Stimulated activated effector memory CD8-positive, alpha-beta T cell treated with anti-CD3 and anti-CD28 coated beads, Interleukin-12 subunit alpha, Interleukin-12 subunit beta, amount 100 ng/mL, for 72 hours (primary cell): ENCODE measurements around the gene PLVAP.
"Not testable (repeated sequence)": the region's sequence is repeated elsewhere in the genome, so short reads cannot be mapped to it uniquely, and the experiment has no call there.

Experiments used
- ATAC-seq: fragments of 150-1000 bp; cut with Tn5 transposase; 2 replicates; pipeline ENCODE4 v1.10.0; 2021
- DNase-seq, 2 donors: peaks; one replicate each; pipeline ENCODE4 v3.0.0; 2021 to 2022; ENCODE audit warnings: low spot score in 2 of 2
- H3K27ac Mint-ChIP-seq: one replicate; pipeline ENCODE4 v1.8.0; 2022; ENCODE audit warnings: mild to moderate bottlenecking, mixed read lengths
- H3K36me3 Mint-ChIP-seq: one replicate; pipeline ENCODE4 v1.8.0; 2022; ENCODE audit warnings: mild to moderate bottlenecking, mixed read lengths
- H3K4me1 Mint-ChIP-seq: one replicate; pipeline ENCODE4 v1.8.0; 2022; ENCODE audit warnings: mixed read lengths
- H3K4me3 Mint-ChIP-seq: one replicate; pipeline ENCODE4 v1.8.0; 2022; ENCODE audit warnings: mild to moderate bottlenecking, mixed read lengths
- H3K9me3 Mint-ChIP-seq: one replicate; pipeline ENCODE4 v1.8.0; 2022; ENCODE audit warnings: mixed read lengths

Gene PLVAP

GRCh38 chr19:17389957-17390664, 13.0 kb upstream of the PLVAP start:
- H3K4me1 Mint-ChIP-seq: peaks cover 17% of the 10 kb centered on the region
- ATAC-seq (no peak), DNase-seq (no peak)
- peaks cover 5% of the 10 kb centered on the region for H3K36me3 Mint-ChIP-seq
- peak overlapping the region; percentile 78 for H3K27ac Mint-ChIP-seq
- peak overlapping the region; percentile 94 for H3K4me3 Mint-ChIP-seq
- no peaks in the 10 kb centered on the region for H3K9me3 Mint-ChIP-seq

DNA sequence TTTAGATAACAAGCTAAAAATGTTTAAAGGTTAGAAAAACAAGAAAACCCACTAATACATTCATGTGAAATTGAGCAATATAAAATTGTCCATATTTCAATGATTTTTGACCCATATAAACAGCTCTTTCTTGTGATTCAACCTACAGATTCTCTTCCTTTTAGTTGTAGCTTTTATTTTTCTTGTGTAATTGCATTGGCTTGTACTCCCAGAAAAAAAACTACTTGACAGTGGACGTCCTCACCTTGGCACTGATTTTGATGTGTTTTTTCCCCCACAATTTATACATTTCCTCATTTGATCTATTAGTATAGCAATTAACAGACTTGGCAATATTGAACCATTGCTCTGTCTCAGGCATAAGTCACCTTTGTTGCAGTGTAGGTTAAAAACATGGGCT, 12.1 kb upstream of the PLVAP start:
- Mint-ChIP-seq H3K27ac (no peak overlapping the region), H3K4me3 (no peak overlapping the region), H3K36me3 (no peaks in the 10 kb centered on the region), H3K9me3 (no peaks in the 10 kb centered on the region), H3K4me1 (peaks cover 14% of the 10 kb centered on the region)
- no peak for DNase-seq
- no peak for ATAC-seq

DNA sequence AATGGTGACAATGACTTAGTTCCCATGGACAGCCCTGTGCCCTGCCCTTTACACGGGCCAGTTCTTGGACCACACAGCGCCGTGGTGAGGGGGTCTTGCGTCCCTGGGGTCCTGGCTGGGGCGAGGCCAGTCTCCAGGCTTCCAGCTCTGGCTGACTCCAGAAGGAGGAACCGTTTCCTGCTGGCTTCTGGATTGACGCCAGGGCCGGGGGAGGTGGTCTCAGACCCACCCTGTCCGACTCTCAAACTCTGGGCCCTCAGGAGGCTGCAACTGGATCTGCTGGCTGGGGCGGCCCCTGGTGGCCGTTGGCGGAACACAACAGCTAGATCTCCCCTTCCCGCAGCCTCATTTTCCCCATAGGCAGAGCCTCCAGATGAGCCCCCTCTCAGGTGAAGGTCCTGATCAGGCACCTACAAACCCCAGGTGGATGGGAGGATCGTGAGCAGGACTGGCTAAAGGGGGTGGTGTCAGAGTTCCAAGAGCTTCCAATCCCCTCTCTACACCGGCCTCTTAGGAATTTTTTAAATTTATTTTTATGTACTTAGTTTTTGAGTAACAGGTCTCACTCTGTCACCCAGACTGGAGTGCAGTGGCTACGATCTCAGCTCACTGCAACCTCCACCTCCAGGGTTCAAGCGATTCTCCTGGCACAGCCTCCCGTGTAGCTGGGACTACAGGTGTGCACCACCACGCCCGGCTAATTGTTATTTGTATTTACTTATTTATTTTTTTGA, 8.9 kb upstream of the PLVAP start:
- no peaks in the 10 kb centered on the region for H3K36me3 Mint-ChIP-seq
- H3K27ac Mint-ChIP-seq: no peak overlapping the region
- peaks cover 5% of the 10 kb centered on the region for H3K4me1 Mint-ChIP-seq
- no peaks in the 10 kb centered on the region for H3K9me3 Mint-ChIP-seq
- ATAC-seq: peak; percentile 60
- peak in 1 of 2 donors; percentile 82 for DNase-seq
- no peak overlapping the region for H3K4me3 Mint-ChIP-seq

DNA sequence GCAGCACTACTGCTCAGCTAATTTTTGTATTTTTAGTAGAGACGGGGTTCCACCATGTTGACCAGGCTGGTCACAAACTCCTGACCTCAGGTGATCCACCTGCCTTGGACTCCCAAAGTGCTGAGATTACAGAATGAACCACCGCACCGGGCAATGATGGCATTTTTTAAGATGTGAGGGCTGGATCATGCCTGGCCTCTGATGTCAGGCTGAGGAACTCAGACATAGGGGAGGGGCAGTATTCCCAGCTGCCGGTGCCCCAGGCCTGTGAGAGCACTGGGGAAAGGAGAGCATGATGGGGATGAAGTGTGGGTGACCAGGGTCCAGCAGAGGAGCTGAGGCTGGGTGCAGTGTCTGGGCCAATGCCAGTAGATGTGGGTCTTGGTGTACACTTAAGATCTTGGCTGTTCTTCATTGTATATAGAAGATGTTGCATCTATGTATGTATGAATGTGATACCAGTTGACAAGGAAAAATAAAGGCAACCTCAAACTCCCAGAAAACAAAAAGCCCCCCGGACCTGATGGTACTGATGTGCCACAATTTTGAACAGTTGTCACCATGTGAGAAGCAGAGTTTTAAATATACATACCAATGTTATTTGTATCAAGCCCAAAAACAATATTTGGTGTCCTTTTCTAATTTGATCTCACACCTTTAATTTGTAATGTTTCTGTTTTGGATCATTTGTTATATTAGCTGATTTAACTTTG, 3.4 kb upstream of the PLVAP start:
- H3K9me3 Mint-ChIP-seq: no peaks in the 10 kb centered on the region
- H3K27ac Mint-ChIP-seq: no peak overlapping the region
- H3K4me3 Mint-ChIP-seq: no peak overlapping the region
- ATAC-seq (no peak), DNase-seq (no peak)
- no peaks in the 10 kb centered on the region for H3K36me3 Mint-ChIP-seq
- peaks cover 6% of the 10 kb centered on the region for H3K4me1 Mint-ChIP-seq

DNA sequence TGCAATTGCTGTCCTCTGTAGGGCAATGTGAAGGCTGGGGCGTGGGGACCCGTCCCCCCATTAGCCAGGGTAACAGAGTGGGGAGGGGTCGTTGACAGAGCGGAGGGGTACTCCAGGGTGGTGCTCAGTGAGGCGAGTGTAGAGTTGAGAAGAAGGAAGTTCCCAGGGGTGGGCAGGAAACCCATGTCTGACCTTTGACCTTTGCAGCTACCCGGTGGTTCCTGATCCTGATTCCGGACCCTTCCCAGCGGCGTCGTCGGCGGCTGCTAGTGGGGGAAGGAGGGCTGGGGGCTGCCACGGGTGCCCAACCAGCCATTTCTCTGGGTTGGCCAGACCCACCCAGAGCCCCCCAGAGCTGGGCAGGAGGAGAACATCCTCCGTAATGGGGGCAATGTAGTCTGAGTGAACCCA, 2.1 kb upstream of the PLVAP start:
- no peak for DNase-seq
- no peaks in the 10 kb centered on the region for H3K9me3 Mint-ChIP-seq
- no peak for ATAC-seq
- H3K4me1 Mint-ChIP-seq: peaks cover 6% of the 10 kb centered on the region
- H3K36me3 Mint-ChIP-seq: no peaks in the 10 kb centered on the region
- H3K27ac Mint-ChIP-seq: no peak overlapping the region
- no peak overlapping the region for H3K4me3 Mint-ChIP-seq

GRCh38 chr19:17378271-17378670, 1.1 kb upstream of the PLVAP start:
- no peaks in the 10 kb centered on the region for H3K36me3 Mint-ChIP-seq
- DNase-seq (no peak), ATAC-seq (peak; percentile 26)

GRCh38 chr19:17370026-17370587, 7.0 kb downstream of the PLVAP start:
- no peaks in the 10 kb centered on the region for H3K36me3 Mint-ChIP-seq
- peak; percentile 36 for ATAC-seq
- H3K4me1 Mint-ChIP-seq: peaks cover 6% of the 10 kb centered on the region
- no peak overlapping the region for H3K27ac Mint-ChIP-seq
- no peak overlapping the region for H3K4me3 Mint-ChIP-seq
- no peaks in the 10 kb centered on the region for H3K9me3 Mint-ChIP-seq
- DNase-seq: no peak

More at GRCh38 chr19:17378271-17378670, 1.1 kb upstream of the PLVAP start:
- peaks cover 6% of the 10 kb centered on the region for H3K4me1 Mint-ChIP-seq
- H3K9me3 Mint-ChIP-seq: no peaks in the 10 kb centered on the region
- no peak overlapping the region for H3K4me3 Mint-ChIP-seq
- no peak overlapping the region for H3K27ac Mint-ChIP-seq

DNA sequence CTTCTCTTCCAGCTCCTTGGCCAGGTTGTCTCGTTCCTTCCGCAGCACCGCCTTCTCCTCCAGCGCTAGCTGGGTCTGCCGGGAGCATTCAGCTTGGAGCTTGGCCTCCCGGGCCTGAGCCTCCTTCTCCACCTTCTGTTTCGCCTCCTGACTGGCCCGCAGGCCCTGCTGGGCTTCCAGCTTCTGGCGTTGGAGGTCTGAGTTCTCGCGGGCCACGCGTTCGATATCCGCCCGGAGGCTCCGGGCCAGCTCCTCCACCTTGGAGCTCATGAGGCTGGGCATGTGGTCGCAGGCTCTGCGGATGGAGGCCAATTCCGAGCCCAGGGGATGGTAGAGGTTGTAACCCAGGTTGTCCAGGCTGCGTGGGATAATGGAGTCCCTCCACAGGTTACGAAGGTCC, 11.8 kb downstream of the PLVAP start:
- Mint-ChIP-seq H3K4me1 (peaks cover 4% of the 10 kb centered on the region), H3K4me3 (no peak overlapping the region), H3K36me3 (no peaks in the 10 kb centered on the region), H3K27ac (no peak overlapping the region), H3K9me3 (no peaks in the 10 kb centered on the region)
- DNase-seq (no peak), ATAC-seq (no peak)

- not testable (repeated sequence) for H3K4me3 Mint-ChIP-seq, DNase-seq, ATAC-seq, H3K27ac Mint-ChIP-seq, H3K9me3 Mint-ChIP-seq, H3K4me1 Mint-ChIP-seq, H3K36me3 Mint-ChIP-seq
These were observed 13.1 kb downstream of the PLVAP start for GRCh38 chr19:17363852-17364605.

GRCh38 chr19:17359905-17360800, 17.0 kb downstream of the PLVAP start:
- Mint-ChIP-seq H3K4me1 (no peaks in the 10 kb centered on the region), H3K36me3 (no peaks in the 10 kb centered on the region), H3K4me3 (no peak overlapping the region), H3K9me3 (no peaks in the 10 kb centered on the region), H3K27ac (no peak overlapping the region)
- ATAC-seq: no peak
- no peak for DNase-seq

- Mint-ChIP-seq H3K4me1 (peaks cover 3% of the 10 kb centered on the region), H3K27ac (peak overlapping the region; percentile 29), H3K36me3 (no peaks in the 10 kb centered on the region), H3K4me3 (no peak overlapping the region), H3K9me3 (no peaks in the 10 kb centered on the region)
- ATAC-seq: peak; percentile 39
- no peak for DNase-seq
These were observed 18.7 kb downstream of the PLVAP start for GRCh38 chr19:17358395-17358794.

DNA sequence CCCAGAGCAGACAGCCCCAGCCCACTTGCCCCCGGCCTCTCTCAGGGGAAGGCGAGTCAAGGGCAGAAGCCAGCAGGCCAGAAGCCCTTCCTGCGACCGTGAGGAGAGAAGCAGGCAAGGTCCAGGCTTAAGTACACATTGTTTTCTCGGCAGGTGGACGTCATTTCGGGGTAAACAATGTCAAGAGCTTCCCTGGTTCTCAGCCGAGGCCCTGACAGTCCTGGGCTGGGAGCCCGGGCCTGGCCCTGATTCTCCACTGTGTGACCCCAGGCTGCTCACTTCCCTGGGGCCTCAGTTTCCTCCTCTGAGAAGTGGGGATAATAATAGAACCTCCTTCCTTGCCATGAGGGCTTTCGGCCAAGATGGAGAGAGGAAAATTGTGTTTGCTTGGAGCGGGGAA, 19.4 kb downstream of the PLVAP start:
- H3K36me3 Mint-ChIP-seq: no peaks in the 10 kb centered on the region
- H3K4me3 Mint-ChIP-seq: no peak overlapping the region
- no peak for DNase-seq
- no peak for ATAC-seq
- H3K4me1 Mint-ChIP-seq: peaks cover 7% of the 10 kb centered on the region
- peak overlapping the region; percentile 29 for H3K27ac Mint-ChIP-seq
- no peaks in the 10 kb centered on the region for H3K9me3 Mint-ChIP-seq

DNA sequence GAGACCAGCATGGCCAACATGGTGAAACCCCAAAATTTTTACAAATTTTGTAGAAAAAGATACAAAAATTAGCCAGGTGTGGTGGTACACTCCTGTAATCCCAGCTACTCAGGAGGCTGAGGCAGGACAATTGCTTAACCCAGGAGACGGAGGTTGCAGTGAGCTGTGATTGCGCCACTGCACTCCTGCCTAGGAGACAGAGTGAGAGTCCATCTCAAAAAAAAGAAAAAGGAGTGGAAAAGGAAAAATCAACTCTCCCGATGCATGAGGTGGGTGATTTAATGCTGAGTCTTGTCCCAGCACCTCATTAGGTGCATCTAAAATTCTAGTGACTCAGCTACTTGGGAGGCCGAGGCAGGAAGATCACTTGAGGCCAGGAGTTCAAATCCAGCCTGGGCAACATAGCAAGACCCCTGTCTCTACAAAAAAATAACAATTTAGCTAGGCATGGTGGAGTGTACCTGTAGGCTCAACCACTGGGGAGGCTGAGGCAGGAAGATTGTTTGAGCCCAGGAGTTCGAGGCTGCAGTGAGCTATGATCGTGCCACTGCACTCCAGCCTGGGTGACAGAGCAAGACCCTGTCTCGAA, 20.0 kb downstream of the PLVAP start:
- no peak for DNase-seq
- no peaks in the 10 kb centered on the region for H3K36me3 Mint-ChIP-seq

DNA sequence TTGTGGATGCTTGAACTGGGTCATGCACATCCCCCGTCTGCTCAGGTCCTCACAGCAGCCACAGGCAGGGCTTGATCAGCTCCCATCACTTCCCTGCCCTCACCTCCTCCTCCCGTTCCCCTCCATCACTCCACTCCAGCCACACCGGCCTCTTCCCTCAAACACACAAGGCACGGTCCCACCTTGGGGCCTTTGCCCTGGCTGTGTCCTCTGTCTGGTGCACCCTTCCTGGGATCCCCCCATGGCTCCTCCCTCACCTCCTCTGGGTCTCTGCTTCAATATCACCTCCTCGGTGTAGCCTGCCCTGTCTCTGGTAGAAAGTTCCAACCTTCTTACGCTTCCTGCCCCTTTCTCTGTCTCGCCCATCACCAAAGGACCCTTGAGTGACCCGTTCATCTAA, 23.8 kb downstream of the PLVAP start:
- DNase-seq (no peak), ATAC-seq (no peak)
- no peaks in the 10 kb centered on the region for H3K36me3 Mint-ChIP-seq
- H3K9me3 Mint-ChIP-seq: no peaks in the 10 kb centered on the region
- no peak overlapping the region for H3K4me3 Mint-ChIP-seq
- peak overlapping the region; percentile 38 for H3K27ac Mint-ChIP-seq
- peaks cover 14% of the 10 kb centered on the region for H3K4me1 Mint-ChIP-seq

More for the DNA sequence above, 20.0 kb downstream of the PLVAP start:
- H3K4me1 Mint-ChIP-seq: peaks cover 7% of the 10 kb centered on the region
- no peak overlapping the region for H3K4me3 Mint-ChIP-seq
- ATAC-seq: no peak
- no peaks in the 10 kb centered on the region for H3K9me3 Mint-ChIP-seq
- H3K27ac Mint-ChIP-seq: no peak overlapping the region
